ENCODE data around the gene GAS6. TPM values are rescaled to one million over a fixed set of nuclear protein-coding genes. Genes with fewer than 3 reads are reported as not detected.
A peak's percentile ranks its signal among the peaks of the same experiment; 100 is the strongest.
"Not testable (repeated sequence)": the region's sequence is repeated elsewhere in the genome, so short reads cannot be mapped to it uniquely, and the experiment has no call there.

GAS6 gene
- total RNA-seq, 1 donor from 2014 or later = 197 TPM

- Histone ChIP-seq H3K27me3 (no peaks in the 10 kb centered on the region), H3K27ac (no peak overlapping the region), H3K9me3 (no peaks in the 10 kb centered on the region), H3K36me3 (no peaks in the 10 kb centered on the region), H3K4me1 (no peaks in the 10 kb centered on the region), H3K4me3 (no peak overlapping the region)
- TF ChIP-seq CTCF (IDR thresholded peaks at IDR 0.05) = no peak
- ATAC-seq (no peak), DNase-seq (peak; percentile 23)
- intact Hi-C loops (cut with DNase I) = no loop called here
Measured at GRCh38 chr13:113791761-113792160, 72.1 kb downstream of the GAS6 start.

- intact Hi-C loops (cut with DNase I) = no loop called here
- H3K9me3 ChIP-seq = no peaks in the 10 kb centered on the region
- H3K27ac ChIP-seq = no peak overlapping the region
- no peak for ATAC-seq
- no peak for TF ChIP-seq CTCF (IDR thresholded peaks at IDR 0.05)
- H3K36me3 ChIP-seq = no peaks in the 10 kb centered on the region
- DNase-seq = peak; percentile 38
- H3K4me1 ChIP-seq = no peaks in the 10 kb centered on the region
- no peak overlapping the region for H3K4me3 ChIP-seq
- no peaks in the 10 kb centered on the region for H3K27me3 ChIP-seq
Measured at GRCh38 chr13:113791226-113791625, 72.7 kb downstream of the GAS6 start.

GRCh38 chr13:113789931-113790330, 73.9 kb downstream of the GAS6 start:
- H3K4me1 ChIP-seq; H3K36me3 ChIP-seq; intact Hi-C loops (cut with DNase I); H3K27me3 ChIP-seq; H3K9me3 ChIP-seq; H3K4me3 ChIP-seq; DNase-seq; H3K27ac ChIP-seq; ATAC-seq: not testable (repeated sequence)

- Histone ChIP-seq H3K27me3 (no peaks in the 10 kb centered on the region), H3K36me3 (no peaks in the 10 kb centered on the region), H3K4me3 (no peak overlapping the region), H3K4me1 (no peaks in the 10 kb centered on the region), H3K9me3 (no peaks in the 10 kb centered on the region), H3K27ac (no peak overlapping the region)
- DNase-seq (peak; percentile 11), ATAC-seq (no peak)
- no peak for TF ChIP-seq CTCF (IDR thresholded peaks at IDR 0.05)
- intact Hi-C loops (cut with DNase I) = no loop called here
Measured at GRCh38 chr13:113789167-113789566, 74.7 kb downstream of the GAS6 start.

GRCh38 chr13:113788413-113789135, 75.3 kb downstream of the GAS6 start:
- DNase-seq (peak; percentile 62), ATAC-seq (no peak)
- Histone ChIP-seq H3K4me1 (no peaks in the 10 kb centered on the region), H3K9me3 (no peaks in the 10 kb centered on the region), H3K36me3 (no peaks in the 10 kb centered on the region), H3K4me3 (no peak overlapping the region), H3K27ac (no peak overlapping the region), H3K27me3 (no peaks in the 10 kb centered on the region)
- intact Hi-C loops (cut with DNase I) = no loop called here
- TF ChIP-seq CTCF (IDR thresholded peaks at IDR 0.05) = no peak

GRCh38 chr13:113787694-113788093, 76.2 kb downstream of the GAS6 start:
- intact Hi-C loops (cut with DNase I) = no loop called here
- no peak overlapping the region for H3K27ac ChIP-seq
- DNase-seq (peak; percentile 35), ATAC-seq (no peak)
- TF ChIP-seq CTCF (IDR thresholded peaks at IDR 0.05) = no peak
- no peaks in the 10 kb centered on the region for H3K27me3 ChIP-seq
- H3K4me1 ChIP-seq = no peaks in the 10 kb centered on the region
- H3K4me3 ChIP-seq = no peak overlapping the region
- no peaks in the 10 kb centered on the region for H3K36me3 ChIP-seq
- H3K9me3 ChIP-seq = no peaks in the 10 kb centered on the region

Data from upper lobe of right lung (tissue), 1 donor.